WERI-Rb-1 (cell line): ENCODE measurements around the gene TFDP2.

ENCODE experiments used
- DNase-seq: peaks from one replicate; pipeline ENCODE4 v3.0.0-alpha.2; 2020
- H3K27ac ChIP-seq: fragments of 250-450 bp; sonication (Bioruptor Pico); 2 replicates; pipeline ENCODE4 v1.5.1; 2020; ENCODE audit warnings: mild to moderate bottlenecking, moderate library complexity
- H3K27me3 ChIP-seq: fragments of 250-450 bp; sonication (Bioruptor Pico); 2 replicates; pipeline ENCODE4 v1.5.1; 2021; ENCODE audit warnings: mild to moderate bottlenecking, low read depth, moderate library complexity; ENCODE audit not compliant: insufficient read depth, severe bottlenecking
- H3K36me3 ChIP-seq: fragments of 250-450 bp; sonication (Bioruptor Pico); 2 replicates; pipeline ENCODE4 v1.5.1; 2020; ENCODE audit warnings: mild to moderate bottlenecking, moderate library complexity
- H3K4me3 ChIP-seq: 2 replicates; pipeline ENCODE4 v1.5.1; 2011; ENCODE audit warnings: low read depth, mild to moderate bottlenecking, control low read depth, low read length
- H3K9me3 ChIP-seq: fragments of 250-450 bp; sonication (Bioruptor Pico); 2 replicates; pipeline ENCODE4 v1.5.1; 2021; ENCODE audit warnings: mild to moderate bottlenecking, moderate library complexity; ENCODE audit not compliant: severe bottlenecking
- CTCF ChIP-seq: IDR thresholded peaks from 2 replicates; pipeline ENCODE4 v1.5.1; 2011; ENCODE audit warnings: low read depth, mild to moderate bottlenecking, control low read depth, inconsistent platforms, low read length

Gene TFDP2

GRCh38 chr3:142148792-142149672, at the start of gene TFDP2:
Gene TFDP2, minus strand, starts transcription at chr3:142149544. Its CDS starts 47,795 bp downstream, at chr3:142101749.
- peak; percentile 96 for DNase-seq
- Histone ChIP-seq H3K9me3 (no peaks in the 10 kb centered on the region), H3K27me3 (no peaks in the 10 kb centered on the region), H3K36me3 (no peaks in the 10 kb centered on the region), H3K27ac (peak within 1 kb of the TSS; percentile 86), H3K4me3 (peak within 1 kb of the TSS; percentile 82)
- TF ChIP-seq CTCF = no peak

GRCh38 chr3:142188846-142189245, 39.5 kb upstream of the TFDP2 start:
- Histone ChIP-seq H3K36me3 (peaks cover 13% of the 10 kb centered on the region; the same call in 1 of the 2 replicates), H3K4me3 (no peak overlapping the region), H3K27ac (no peak overlapping the region), H3K9me3 (no peaks in the 10 kb centered on the region), H3K27me3 (no peaks in the 10 kb centered on the region)
- no peak for TF ChIP-seq CTCF
- DNase-seq = no peak

DNA sequence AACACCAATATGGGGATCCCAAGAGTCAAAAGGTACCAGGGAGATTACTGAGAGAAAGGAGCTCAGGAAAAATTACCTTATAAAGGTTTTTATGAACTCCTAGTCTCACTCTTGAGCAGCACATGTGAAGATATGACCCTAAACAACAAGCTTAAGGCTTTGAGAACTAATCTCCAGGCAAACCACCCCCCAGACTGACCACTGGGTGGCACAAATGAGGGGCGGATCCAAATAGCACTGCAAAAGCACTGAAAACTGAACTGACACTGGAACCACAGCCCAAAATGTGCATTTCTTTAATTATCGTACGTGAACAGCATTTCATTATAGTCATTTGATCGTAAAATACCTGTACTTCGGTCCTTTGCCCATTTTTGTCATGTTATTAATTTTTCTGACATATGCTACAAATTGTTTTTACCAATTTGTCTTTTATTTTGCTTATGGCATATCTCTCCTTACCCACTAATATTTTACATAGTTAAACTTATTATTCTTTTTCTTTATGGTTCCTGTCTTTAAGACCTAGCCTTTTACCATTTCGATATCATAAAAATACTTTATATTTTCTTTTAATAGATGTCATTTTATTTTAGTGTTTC, 31.5 kb upstream of the TFDP2 start:
- H3K9me3 ChIP-seq = no peaks in the 10 kb centered on the region
- no peak overlapping the region for H3K27ac ChIP-seq
- TF ChIP-seq CTCF = peak; percentile 74
- DNase-seq = peak; percentile 65
- H3K36me3 ChIP-seq = peaks cover 37% of the 10 kb centered on the region
- no peaks in the 10 kb centered on the region for H3K27me3 ChIP-seq
- no peak overlapping the region for H3K4me3 ChIP-seq

DNA sequence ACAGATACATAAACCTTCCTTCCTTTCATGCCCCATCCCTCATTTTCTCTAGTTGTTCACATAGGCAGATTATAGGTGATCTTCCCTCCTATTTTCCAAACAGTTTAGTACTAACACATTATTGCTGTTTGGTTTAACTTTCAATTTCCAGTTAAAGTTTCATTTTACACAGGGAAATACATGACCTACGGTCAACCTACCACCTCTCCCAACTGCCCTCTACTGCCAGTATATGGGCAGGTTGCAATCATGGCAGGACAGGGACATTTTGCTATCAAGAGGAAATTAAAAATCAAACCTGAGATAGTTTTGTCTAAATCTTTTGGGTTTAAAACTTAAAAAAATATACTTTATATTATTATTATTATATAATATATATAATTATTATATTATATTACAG, 26.1 kb upstream of the TFDP2 start:
- no peak for TF ChIP-seq CTCF
- H3K27me3 ChIP-seq = no peaks in the 10 kb centered on the region
- no peak overlapping the region for H3K4me3 ChIP-seq
- H3K27ac ChIP-seq = no peak overlapping the region
- no peak for DNase-seq
- H3K36me3 ChIP-seq = peaks cover 33% of the 10 kb centered on the region
- no peaks in the 10 kb centered on the region for H3K9me3 ChIP-seq

GRCh38 chr3:142174559-142174958, 25.2 kb upstream of the TFDP2 start:
- no peak for TF ChIP-seq CTCF
- Histone ChIP-seq H3K9me3 (no peaks in the 10 kb centered on the region), H3K36me3 (peaks cover 32% of the 10 kb centered on the region), H3K4me3 (no peak overlapping the region), H3K27ac (no peak overlapping the region), H3K27me3 (no peaks in the 10 kb centered on the region)
- DNase-seq = no peak
